Prostate gland (tissue), 2 donors: ENCODE measurements around the gene CRIM1.

Source experiments
- POLR2A ChIP-seq: fragments of 450-650 bp; IDR thresholded peaks from one replicate; pipeline ENCODE4 v1.6.1; 2016; ENCODE audit warnings: antibody characterized with exemption, mild to moderate bottlenecking
- POLR2AphosphoS5 ChIP-seq: sonication (generic); formaldehyde crosslinking; IDR thresholded peaks from one replicate; pipeline ENCODE4 v1.6.1; 2017; ENCODE audit warnings: antibody characterized with exemption
- TF ChIP-seq, protein P1 (sequence below), 4 experiments: fragments of 200-600 bp in 2 of 4; fragments of 450-650 bp in 2 of 4; sonication (generic) in 2 of 4; IDR thresholded peaks; 1 replicate in 3 of 4; 2 replicates in 1 of 4; pipeline ENCODE4 v1.5.1; 2016 to 2019; ENCODE audit warnings: antibody characterized with exemption in 4 of 4, mild to moderate bottlenecking in 2 of 4, moderate library complexity in 2 of 4

DNA sequence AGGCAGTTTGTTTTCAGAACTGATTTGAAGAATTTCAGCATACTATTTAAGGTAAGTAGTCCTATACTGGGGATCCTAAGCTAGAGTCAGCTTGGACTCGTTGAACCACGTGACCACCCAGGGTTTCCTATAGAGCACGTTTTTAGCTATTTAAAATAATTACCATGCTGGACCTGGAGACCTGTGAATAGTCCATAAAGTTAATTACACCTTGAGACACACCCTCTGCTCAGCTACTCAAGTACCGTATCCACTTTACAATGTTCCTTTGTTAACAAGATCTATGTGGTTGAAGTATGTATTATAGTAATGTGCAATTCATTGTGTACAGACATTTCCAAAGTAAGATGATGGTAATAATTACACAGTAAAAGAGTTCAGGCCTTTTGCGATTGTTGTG is 67.6 kb downstream of the CRIM1 start:
- TF ChIP-seq, protein P1, sequence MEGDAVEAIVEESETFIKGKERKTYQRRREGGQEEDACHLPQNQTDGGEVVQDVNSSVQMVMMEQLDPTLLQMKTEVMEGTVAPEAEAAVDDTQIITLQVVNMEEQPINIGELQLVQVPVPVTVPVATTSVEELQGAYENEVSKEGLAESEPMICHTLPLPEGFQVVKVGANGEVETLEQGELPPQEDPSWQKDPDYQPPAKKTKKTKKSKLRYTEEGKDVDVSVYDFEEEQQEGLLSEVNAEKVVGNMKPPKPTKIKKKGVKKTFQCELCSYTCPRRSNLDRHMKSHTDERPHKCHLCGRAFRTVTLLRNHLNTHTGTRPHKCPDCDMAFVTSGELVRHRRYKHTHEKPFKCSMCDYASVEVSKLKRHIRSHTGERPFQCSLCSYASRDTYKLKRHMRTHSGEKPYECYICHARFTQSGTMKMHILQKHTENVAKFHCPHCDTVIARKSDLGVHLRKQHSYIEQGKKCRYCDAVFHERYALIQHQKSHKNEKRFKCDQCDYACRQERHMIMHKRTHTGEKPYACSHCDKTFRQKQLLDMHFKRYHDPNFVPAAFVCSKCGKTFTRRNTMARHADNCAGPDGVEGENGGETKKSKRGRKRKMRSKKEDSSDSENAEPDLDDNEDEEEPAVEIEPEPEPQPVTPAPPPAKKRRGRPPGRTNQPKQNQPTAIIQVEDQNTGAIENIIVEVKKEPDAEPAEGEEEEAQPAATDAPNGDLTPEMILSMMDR (IDR thresholded peaks at IDR 0.05): no peak
- TF ChIP-seq POLR2A (no peak), POLR2AphosphoS5 (no peak)
